Measurements from ENCODE around the gene HMOX2. TPM values are rescaled to one million over a fixed set of nuclear protein-coding genes. Genes with fewer than 3 reads are reported as not detected.

The HMOX2 gene
- total RNA-seq, 1 donor from 2014 or later, result 39.5 TPM

DNA sequence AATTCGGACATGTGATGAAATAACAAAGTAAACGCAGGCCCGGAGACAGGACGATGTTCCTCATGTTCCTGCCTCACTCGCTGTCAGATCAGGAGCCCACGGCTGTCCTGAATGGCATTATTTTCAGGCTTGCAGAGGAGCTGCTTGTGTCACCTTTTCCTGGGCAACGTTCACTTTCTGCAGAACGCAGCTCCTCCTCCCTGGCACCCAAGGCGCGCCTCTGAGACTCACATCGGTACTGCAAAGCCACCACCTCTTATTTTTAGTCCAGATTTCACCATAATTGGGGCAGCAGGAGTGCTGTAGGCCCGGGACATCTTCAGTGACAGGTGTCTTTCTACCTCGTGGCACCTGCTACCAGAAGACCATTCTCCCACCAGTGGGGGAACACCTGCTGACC is 71.9 kb downstream of the HMOX2 start:
- DNase-seq (ENCODE audit: low spot score in 2 of 2) (no peak), FAIRE-seq (no peak)

DNA sequence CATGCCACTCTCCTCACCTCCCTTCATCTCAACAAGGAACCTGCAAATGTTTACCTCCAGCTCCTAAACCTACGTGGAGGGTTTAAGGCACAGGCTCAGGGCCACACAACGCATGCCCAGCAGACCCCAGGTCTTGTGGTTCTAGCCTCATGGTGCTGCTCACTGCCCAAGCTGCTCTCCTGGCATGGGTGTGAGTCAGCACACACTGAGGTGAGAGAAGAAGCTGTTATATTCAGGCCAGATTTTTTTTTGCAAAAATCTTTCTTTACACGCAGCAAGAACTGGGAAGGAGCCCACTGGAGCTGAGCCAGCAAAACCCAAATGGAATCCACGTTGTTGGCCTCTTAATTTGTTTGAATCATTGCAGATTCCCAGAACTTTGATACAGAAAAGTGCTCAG is 74.4 kb downstream of the HMOX2 start:
- FAIRE-seq (no peak), DNase-seq (ENCODE audit: low spot score in 2 of 2) (no peak)

DNA sequence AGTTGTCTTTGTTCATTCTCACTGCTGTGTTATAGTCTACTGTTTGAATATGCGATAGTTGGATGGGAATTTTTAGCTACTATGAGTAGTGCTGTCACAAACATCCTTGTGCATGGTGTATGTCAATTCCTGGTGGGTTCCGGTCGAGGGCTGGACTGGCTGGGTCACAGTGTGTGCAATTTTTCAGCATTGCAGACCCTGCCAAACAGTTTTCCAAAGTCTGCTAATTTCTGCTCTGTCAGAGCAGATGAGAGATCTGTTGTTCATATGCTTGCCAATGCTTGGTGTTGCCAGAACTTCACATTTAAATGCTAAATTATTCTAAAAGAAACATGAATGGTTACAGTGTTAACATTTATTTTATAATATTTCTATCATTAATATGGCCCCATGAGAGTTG is 76.3 kb downstream of the HMOX2 start:
- no peak for FAIRE-seq
- no peak for DNase-seq (ENCODE audit: low spot score in 2 of 2)

DNA sequence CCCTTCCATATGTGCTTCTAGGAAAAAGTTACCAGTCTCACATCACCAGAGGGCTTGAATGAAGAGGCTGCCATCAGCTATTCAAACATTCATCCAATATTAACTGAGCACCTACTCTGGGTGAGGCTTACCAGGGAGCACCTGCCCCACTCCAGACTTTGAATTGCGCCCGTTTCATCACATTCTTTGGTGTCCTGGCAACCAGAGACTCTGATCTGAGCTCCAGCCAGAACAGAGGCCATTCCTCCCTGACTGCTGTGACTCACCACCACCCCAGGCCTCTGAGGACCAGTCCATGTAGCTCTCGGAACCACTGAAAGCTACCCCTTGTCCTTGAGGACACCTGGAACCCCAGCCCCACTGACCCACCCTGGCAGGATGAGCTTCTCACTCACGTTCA is 79.9 kb downstream of the HMOX2 start, which contains the start of gene C16orf96:
Gene C16orf96, plus strand, starts transcription at position 229 of the 400 bp plus-strand sequence. Its CDS starts 150 bp downstream, at position 379.
- no peak for DNase-seq (ENCODE audit: low spot score in 2 of 2)
- FAIRE-seq, result no peak

DNA sequence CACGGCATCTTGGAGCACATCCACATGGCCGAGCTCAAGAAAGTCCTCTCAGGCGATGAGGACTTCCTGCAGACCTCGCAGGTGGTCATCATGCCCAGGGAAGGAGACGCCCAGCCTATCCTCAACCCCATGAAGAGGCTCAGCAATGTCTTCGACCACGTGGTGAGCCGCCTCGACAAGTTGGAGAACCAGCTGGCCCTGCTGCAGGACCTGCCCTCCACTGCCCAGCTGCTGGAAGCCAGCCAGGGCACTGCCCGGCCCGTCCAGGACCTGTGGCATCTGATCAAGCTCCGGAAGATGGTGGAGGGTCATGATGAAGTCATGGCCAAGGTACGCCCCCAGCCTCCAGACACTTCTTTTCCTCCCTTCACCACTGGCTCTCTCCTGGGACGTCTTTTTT is 80.4 kb downstream of the HMOX2 start:
- DNase-seq (ENCODE audit: low spot score in 2 of 2) (no peak), FAIRE-seq (no peak)

DNA sequence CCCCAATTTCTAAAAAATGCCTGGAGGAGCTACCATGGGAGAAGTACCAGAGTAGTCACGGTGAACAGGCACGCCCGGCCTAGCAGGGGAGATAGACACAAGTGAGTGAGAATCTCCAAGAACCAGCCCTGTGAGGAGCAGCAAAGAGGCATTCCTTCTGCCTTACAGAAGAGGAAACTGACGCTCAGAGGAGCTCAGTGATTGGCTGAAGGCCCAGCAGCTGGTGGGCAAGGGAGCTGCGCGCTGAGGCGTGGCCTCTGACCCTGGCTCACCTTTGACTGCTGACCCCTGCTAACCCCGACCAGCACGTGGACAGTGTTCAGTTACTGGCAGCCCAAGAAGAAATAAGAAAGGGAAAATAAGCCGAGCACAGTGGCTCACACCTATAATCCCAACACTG is 81.8 kb downstream of the HMOX2 start:
- no peak for FAIRE-seq
- DNase-seq (ENCODE audit: low spot score in 2 of 2), result no peak

Small RNA genes lying within 50 kb of the gene (small RNA-seq; reads per million reads assigned to genes)
- gene AC012676.2, result not detected

Other genes with a start within 250 kb of the HMOX2 start
- gene SRL, start 234.3 kb upstream of the HMOX2 start, total RNA-seq, result under 0.01 TPM
- gene TFAP4, start 203.4 kb upstream of the HMOX2 start, total RNA-seq, result 14.7 TPM
- 8.6 TPM for gene GLIS2, start 160.3 kb upstream of the HMOX2 start, total RNA-seq
- gene PAM16, start 125.1 kb upstream of the HMOX2 start, total RNA-seq, result 28.5 TPM
- 1.6 TPM for gene VASN, start 104.5 kb upstream of the HMOX2 start, total RNA-seq
- gene CORO7, start 59.8 kb upstream of the HMOX2 start, total RNA-seq, result 39.1 TPM
- gene DNAJA3, start 50.5 kb upstream of the HMOX2 start, total RNA-seq, result 42.8 TPM
- 62.0 TPM for gene NMRAL1, start 1.8 kb upstream of the HMOX2 start, total RNA-seq
- gene CDIP1, start 62.4 kb downstream of the HMOX2 start, total RNA-seq, result 9.8 TPM
- 0.41 TPM for gene C16orf96, start 79.9 kb downstream of the HMOX2 start, total RNA-seq
- 1.6 TPM for gene UBALD1, start 138.5 kb downstream of the HMOX2 start, total RNA-seq
- gene MGRN1, start 148.4 kb downstream of the HMOX2 start, total RNA-seq, result 33.4 TPM
- gene NUDT16L1, start 217.2 kb downstream of the HMOX2 start, total RNA-seq, result 34.6 TPM